HepG2 (cell line): ENCODE measurements around the gene CACNA1C. TPM values are rescaled to one million over a fixed set of nuclear protein-coding genes. Genes with fewer than 3 reads are reported as not detected.

Source experiments
- ATAC-seq: fragments of 200-7000 bp; cut with Tn5 transposase; 3 replicates; pipeline ENCODE4 v1.9.1; 2020; ENCODE audit warnings: mild to moderate bottlenecking, moderate library complexity
- BruUV-seq: library from RNA; stranded (reverse); fragments of 400-500 nt; replicated peaks from 2 replicates; lab custom pipeline; 2021; lab: Mats Ljungman, UMichigan
- CTCF ChIA-PET: fragments of 300-600 bp; formaldehyde crosslinking; extraction: SDS; loops from one replicate; lab custom pipeline; 2021; ENCODE audit warnings: low total read pairs, inconsistent platforms, low intra/inter-chr PET ratio; lab: Yijun Ruan, JAX
- POLR2A ChIA-PET: fragments of 350-600 bp; sonication (Branson Sonifier 250); formaldehyde crosslinking; loops from one replicate; lab custom pipeline; 2020; ENCODE audit warnings: antibody characterized with exemption, inconsistent platforms; lab: Yijun Ruan, JAX
- DNase-seq: peaks from one replicate; pipeline ENCODE4 v3.0.0-alpha.2; 2015; ENCODE audit warnings: low spot score
- FAIRE-seq: peaks from 3 replicates; lab custom pipeline; 2011; peaks lifted over from hg19 to GRCh38; lab: Jason Lieb, UNC
- H2AFZ ChIP-seq: one replicate; pipeline ENCODE4 v1.6.1; 2011; ENCODE audit warnings: low read length, inconsistent platforms
- H3K27ac ChIP-seq: fragments of 300-600 bp; 3 replicates; pipeline ENCODE4 v1.8.0; 2011; ENCODE audit warnings: mixed run types, mild to moderate bottlenecking, mixed read lengths, low read length, inconsistent platforms; ENCODE audit not compliant: insufficient read depth; ENCODE audit errors: extremely low read length
- H3K27me3 ChIP-seq, 2 experiments: fragments of 200-600 bp in 1 of 2; 2 replicates in 1 of 2; 3 replicates in 1 of 2; pipeline versions ENCODE4 v1.6.0 to v1.8.0; 2011; ENCODE audit warnings: low read length in 2 of 2, mild to moderate bottlenecking in 2 of 2, moderate library complexity in 2 of 2, inconsistent platforms in 1 of 2; ENCODE audit not compliant: insufficient read depth in 2 of 2, control insufficient read depth in 1 of 2
- H3K36me3 ChIP-seq, 2 experiments: fragments of 200-600 bp in 1 of 2; replicated peaks in 1 of 2; 2 replicates in 1 of 2; 3 replicates in 1 of 2; pipeline versions ENCODE4 v1.5.1 to v1.8.0; 2011; ENCODE audit warnings: low read length in 2 of 2, inconsistent platforms in 1 of 2; ENCODE audit not compliant: insufficient read depth in 2 of 2, control insufficient read depth in 1 of 2
- H3K4me1 ChIP-seq: 2 replicates; pipeline ENCODE4 v1.5.1; 2012; ENCODE audit warnings: low read length, inconsistent platforms; ENCODE audit not compliant: insufficient read depth
- H3K4me2 ChIP-seq: 2 replicates; pipeline ENCODE4 v1.6.0; 2011; ENCODE audit warnings: low read depth, low read length, inconsistent platforms
- H3K4me3 ChIP-seq, 3 experiments: fragments of 200-600 bp in 1 of 3; sonication (generic), shearing (Covaris generic) in 1 of 3; replicated peaks in 1 of 3; 2 replicates each; pipeline ENCODE4 v1.5.1; 2011 to 2016; ENCODE audit warnings: low read length in 3 of 3, inconsistent platforms in 2 of 3, low read depth in 2 of 3, mild to moderate bottlenecking in 2 of 3, control low read depth in 1 of 3, mixed read lengths in 1 of 3; ENCODE audit not compliant: insufficient read depth in 1 of 3
- H3K79me2 ChIP-seq: one replicate; pipeline ENCODE4 v1.6.1; 2011; ENCODE audit warnings: low read length, inconsistent platforms; ENCODE audit not compliant: insufficient read depth
- H3K9ac ChIP-seq: 2 replicates; pipeline ENCODE4 v1.6.0; 2011; ENCODE audit warnings: mild to moderate bottlenecking, low read depth, low read length, inconsistent platforms; ENCODE audit not compliant: insufficient read depth
- H3K9me3 ChIP-seq: 2 replicates; pipeline ENCODE4 v1.5.1; 2012; ENCODE audit warnings: mild to moderate bottlenecking, low read length
- H4K20me1 ChIP-seq: 2 replicates; pipeline ENCODE4 v1.6.0; 2011; ENCODE audit warnings: inconsistent platforms, mild to moderate bottlenecking, low read length, moderate library complexity; ENCODE audit not compliant: insufficient read depth
- CENPX ChIP-seq: sonication (generic); formaldehyde crosslinking; IDR thresholded peaks from 2 replicates; pipeline ENCODE4 v1.9.0; 2021; ENCODE audit warnings: mild to moderate bottlenecking, missing genetic modification reagents, moderate library complexity
- CHD2 ChIP-seq: IDR thresholded peaks from 2 replicates; pipeline ENCODE4 v1.6.1; 2011; ENCODE audit warnings: low read depth, low read length, improper control_type of control experiment
- DNMT3B ChIP-seq: conservative IDR thresholded peaks from 2 replicates; pipeline ENCODE4 v1.6.1; 2016; ENCODE audit warnings: missing biosample characterization, control low read depth
- GABPA ChIP-seq, 2 experiments: IDR thresholded peaks; 2 replicates each; pipeline ENCODE4 v1.6.1; 2011 to 2016; ENCODE audit warnings: low read depth in 2 of 2, low read length in 1 of 2, missing biosample characterization in 1 of 2, missing genetic modification characterization in 1 of 2
- JUND ChIP-seq: sonication (generic); formaldehyde crosslinking; IDR thresholded peaks from 2 replicates; pipeline ENCODE4 v1.8.0; 2022; ENCODE audit warnings: mild to moderate bottlenecking, missing genetic modification reagents
- MXD4 ChIP-seq: IDR thresholded peaks from 2 replicates; pipeline ENCODE4 v1.6.1; 2016; ENCODE audit warnings: mild to moderate bottlenecking, missing biosample characterization, missing genetic modification reagents
- MZF1 ChIP-seq: sonication (generic); formaldehyde crosslinking; IDR thresholded peaks from 2 replicates; pipeline ENCODE4 v1.8.1; 2023; ENCODE audit warnings: mild to moderate bottlenecking, missing genetic modification reagents, borderline replicate concordance
- TBX3 ChIP-seq: fragments of 450-650 bp; IDR thresholded peaks from 2 replicates; pipeline ENCODE4 v1.6.1; 2017; ENCODE audit warnings: antibody characterized with exemption, mild to moderate bottlenecking, inconsistent platforms, borderline replicate concordance
- ZBTB1 ChIP-seq: sonication (generic); formaldehyde crosslinking; IDR thresholded peaks from 2 replicates; pipeline ENCODE4 v1.4.0; 2020; ENCODE audit warnings: missing genetic modification reagents, borderline replicate concordance
- ZEB1 ChIP-seq: IDR thresholded peaks from 2 replicates; pipeline ENCODE4 v1.6.1; 2012; ENCODE audit warnings: mild to moderate bottlenecking, low read depth, inconsistent platforms; ENCODE audit not compliant: insufficient replicate concordance
- ZFP62 ChIP-seq: sonication (generic); formaldehyde crosslinking; IDR thresholded peaks from 2 replicates; pipeline ENCODE4 v1.4.0; 2020; ENCODE audit warnings: missing genetic modification reagents
- ZNF432 ChIP-seq: sonication (generic); formaldehyde crosslinking; IDR thresholded peaks from 2 replicates; pipeline ENCODE4 v1.5.0; 2020; ENCODE audit warnings: missing genetic modification reagents, mild to moderate bottlenecking, borderline replicate concordance
- ZNF776 ChIP-seq: sonication (generic); formaldehyde crosslinking; IDR thresholded peaks from 2 replicates; pipeline ENCODE4 v1.4.0; 2020; ENCODE audit warnings: mild to moderate bottlenecking, missing genetic modification reagents
- WGBS: methylation state at CpG from one replicate; pipeline ENCODE4 v1.1.6; 2017; ENCODE audit warnings: low lambda C conversion rate; 5-methylcytosine and 5-hydroxymethylcytosine counted together
- in situ Hi-C: cut with HindIII; loops from 2 replicates; pipeline ENCODE4 v1.10.0; 2017; ENCODE audit warnings: low pct_unique_long_range_greater_than_20kb; ENCODE audit not compliant: extremely low pct_ligation_motif_present
- intact Hi-C: fragments of 100-400 bp; cut with micrococcal nuclease; formaldehyde crosslinking; loops from one replicate; pipeline ENCODE4 v1.10.0; 2022; ENCODE audit not compliant: unreplicated experiment
- polyA plus RNA-seq, 8 experiments: library from polyadenylated mRNA; depleted of rRNA in 3 of 8; stranded (reverse) in 7 of 8; unstranded in 1 of 8; fragments of >200 nt; fragmentation: Illumina TruSeq in 4 of 8; extraction: Trizol in 4 of 8; gene quantifications; 2 replicates each; pipeline versions ENCODE4 v1.2.1 to v1.2.3, GENCODE V29; 2011 to 2016; ENCODE audit warnings: low read depth in 4 of 8, missing spikeins in 1 of 8, mixed read lengths in 1 of 8; ENCODE audit not compliant: insufficient read depth in 1 of 8
- total RNA-seq, 5 experiments: library from RNA; depleted of rRNA; stranded (reverse); fragments of >200 nt; fragmentation: Illumina TruSeq; extraction: Trizol; gene quantifications; 2 replicates each; pipeline ENCODE4 v1.2.3, GENCODE V29; 2016; ENCODE audit warnings: low read depth in 1 of 5
- TF ChIP-seq, protein P1 (sequence below): sonication (generic); formaldehyde crosslinking; IDR thresholded peaks from 2 replicates; pipeline ENCODE4 v1.8.0; 2022; ENCODE audit warnings: missing genetic modification reagents, mild to moderate bottlenecking, borderline replicate concordance
- TF ChIP-seq, protein P2 (sequence below): sonication (generic); formaldehyde crosslinking; IDR thresholded peaks from 2 replicates; pipeline ENCODE4 v1.8.1; 2023; ENCODE audit warnings: mild to moderate bottlenecking, missing genetic modification reagents, borderline replicate concordance

CACNA1C gene
- total and polyA plus RNA-seq, 2 of the 13 experiments (the other 11 are each of a cell fraction or from before 2014, with no cell fraction given): not detected

GRCh38 chr12:2654311-2654710 is 601.5 kb downstream of the CACNA1C start:
- intact Hi-C loops (no loop called here), in situ Hi-C loops (no loop called here)
- no peak for TF ChIP-seq DNMT3B (CRISPR knock-in tag)
- TF ChIP-seq, protein P1, sequence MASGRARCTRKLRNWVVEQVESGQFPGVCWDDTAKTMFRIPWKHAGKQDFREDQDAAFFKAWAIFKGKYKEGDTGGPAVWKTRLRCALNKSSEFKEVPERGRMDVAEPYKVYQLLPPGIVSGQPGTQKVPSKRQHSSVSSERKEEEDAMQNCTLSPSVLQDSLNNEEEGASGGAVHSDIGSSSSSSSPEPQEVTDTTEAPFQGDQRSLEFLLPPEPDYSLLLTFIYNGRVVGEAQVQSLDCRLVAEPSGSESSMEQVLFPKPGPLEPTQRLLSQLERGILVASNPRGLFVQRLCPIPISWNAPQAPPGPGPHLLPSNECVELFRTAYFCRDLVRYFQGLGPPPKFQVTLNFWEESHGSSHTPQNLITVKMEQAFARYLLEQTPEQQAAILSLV (CRISPR knock-in tag): no peak
- no peak for TF ChIP-seq CHD2
- TF ChIP-seq ZEB1: no peak
- TF ChIP-seq MZF1: no peak
- TF ChIP-seq, protein P2, sequence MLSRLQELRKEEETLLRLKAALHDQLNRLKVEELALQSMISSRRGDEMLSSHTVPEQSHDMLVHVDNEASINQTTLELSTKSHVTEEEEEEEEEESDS (CRISPR knock-in tag): no peak
- TF ChIP-seq ZBTB1 (CRISPR knock-in tag): no peak
- no peak for TF ChIP-seq MXD4 (CRISPR knock-in tag)
- no peak for TF ChIP-seq ZNF776 (CRISPR knock-in tag)
- TF ChIP-seq GABPA (IDR thresholded peaks at IDR 0.05; ENCODE audit: low read depth, low read length): no peak
- TF ChIP-seq GABPA (CRISPR knock-in tag; IDR thresholded peaks at IDR 0.05; ENCODE audit: low read depth): no peak
- TF ChIP-seq ZNF432 (CRISPR knock-in tag): no peak
- TF ChIP-seq CENPX (CRISPR knock-in tag): no peak
- TF ChIP-seq ZFP62 (CRISPR knock-in tag): no peak
- TF ChIP-seq JUND (CRISPR knock-in tag): no peak
- TF ChIP-seq TBX3: no peak
- no peak overlapping the region for H2AFZ ChIP-seq
- no peaks in the 10 kb centered on the region for H3K4me1 ChIP-seq
- no peak overlapping the region for H3K4me3 ChIP-seq
- WGBS: 50% methylated on average over 8 of the region's 8 CpGs
- H3K36me3 ChIP-seq: no peaks in the 10 kb centered on the region
- DNase-seq (no peak), FAIRE-seq (no peak), ATAC-seq (no peak)
- H4K20me1 ChIP-seq: no peaks in the 10 kb centered on the region
- H3K79me2 ChIP-seq: no peaks in the 10 kb centered on the region
- no peak overlapping the region for H3K27ac ChIP-seq
- H3K4me2 ChIP-seq: no peak overlapping the region
- ChIA-PET POLR2A (no interaction called here), CTCF (no interaction called here)
- H3K9ac ChIP-seq: no peak overlapping the region
- no TSS peak for BruUV-seq
- H3K9me3 ChIP-seq: no peaks in the 10 kb centered on the region
- peaks cover 9 to 45% of the 10 kb centered on the region in 2 experiments for H3K27me3 ChIP-seq
